ENCODE results near the gene HADHA. TPM values are rescaled to one million over a fixed set of nuclear protein-coding genes. Genes with fewer than 3 reads are reported as not detected.
"Not testable (repeated sequence)": the region's sequence is repeated elsewhere in the genome, so short reads cannot be mapped to it uniquely, and the experiment has no call there.

The HADHA gene
- 208 and 237 TPM in 2 replicates for total RNA-seq

DNA sequence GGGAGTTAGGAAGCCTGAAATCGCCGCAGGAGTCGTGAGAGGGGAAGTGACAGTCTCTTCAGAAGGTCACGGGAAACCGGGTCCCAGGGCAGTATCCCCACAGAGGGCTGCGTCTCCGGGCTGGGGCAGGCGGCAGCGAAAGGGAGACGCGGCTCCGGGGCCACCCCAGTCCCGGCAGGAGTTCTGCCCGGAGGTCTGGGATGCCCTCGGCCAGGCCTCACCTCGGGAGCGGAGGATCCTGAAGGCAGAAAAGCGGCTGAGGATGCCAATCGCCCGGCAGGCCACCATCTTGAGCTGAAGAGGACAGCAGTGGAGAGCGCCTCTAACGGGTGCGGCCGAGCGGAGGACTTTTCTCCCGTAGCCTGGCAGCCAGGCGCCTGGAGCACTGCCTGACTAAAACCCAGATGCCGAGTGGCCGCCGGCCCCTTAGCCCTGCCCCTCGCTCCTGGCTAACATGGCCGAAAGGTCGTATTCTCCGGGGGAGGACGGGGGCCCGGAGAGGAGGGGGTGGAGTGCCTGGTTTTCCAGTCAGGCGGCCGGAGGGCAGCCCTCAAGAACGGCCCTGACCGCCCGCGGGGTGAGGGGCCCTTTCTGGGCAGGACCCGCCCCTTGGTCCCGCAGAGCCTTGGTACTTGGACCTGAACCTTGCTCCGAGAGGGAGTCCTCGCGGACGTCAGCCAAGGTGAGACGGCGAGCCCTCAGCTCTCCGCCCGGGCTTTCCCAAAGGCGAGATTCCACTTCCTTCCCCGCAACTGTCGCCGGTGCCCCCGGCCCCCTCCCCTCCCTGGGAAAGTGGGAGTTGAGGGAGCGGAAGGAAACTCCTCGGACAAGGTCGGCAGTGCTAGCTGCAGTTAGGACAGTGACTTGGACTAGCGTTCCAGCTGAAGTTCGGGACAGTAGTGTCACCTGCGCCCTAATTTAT is at the start of gene HADHA, which contains the start of gene HADHB:
HADHA (minus strand) TSS at position 324 of the 922 bp plus-strand sequence; CDS start at position 288, 36 bp downstream.
HADHB (plus strand) TSS at position 631 of the 922 bp plus-strand sequence. CDS start 9,316 bp downstream, outside the sequence.
- DNase-seq, result peak; percentile 93

DNA sequence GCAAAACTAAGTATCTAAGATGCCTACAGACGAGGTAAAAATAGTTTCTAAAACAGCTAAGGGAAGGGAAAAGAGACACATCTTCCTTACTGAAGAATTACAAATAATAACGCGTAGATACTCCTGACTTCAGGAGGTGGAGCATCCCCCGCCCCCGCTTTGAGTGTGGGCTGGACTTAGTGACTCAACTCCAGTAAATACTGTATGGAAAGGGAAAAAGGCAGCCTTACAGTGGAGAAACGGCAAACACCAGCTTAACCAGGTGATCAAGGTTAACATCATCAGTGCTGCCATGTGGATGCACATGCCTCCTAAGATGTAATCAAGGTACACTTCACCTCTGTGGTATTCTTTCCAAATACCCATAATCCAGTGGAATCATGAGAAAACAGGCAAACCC is 48.2 kb upstream of the HADHA start:
- DNase-seq, result peak; percentile 12

GRCh38 chr2:26290001-26290400 is 45.6 kb upstream of the HADHA start:
- DNase-seq, result no peak

DNA sequence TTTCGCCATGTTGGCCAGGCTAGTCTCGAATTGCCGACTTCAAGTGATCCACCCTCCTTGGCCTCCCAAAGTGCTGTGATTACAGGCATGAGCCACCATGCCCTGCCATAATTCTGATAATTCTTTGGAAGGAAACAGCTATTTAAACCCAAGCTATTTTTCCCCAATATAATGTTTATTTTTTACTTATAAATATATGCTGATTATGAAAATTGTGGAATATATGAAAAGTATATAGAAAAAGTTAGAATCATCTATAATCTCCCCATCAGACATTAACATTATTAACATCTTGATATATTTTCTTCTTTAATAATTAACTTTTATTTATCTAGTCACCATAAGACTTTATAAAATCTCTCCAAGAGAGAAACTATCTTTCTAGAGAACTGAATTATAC is 41.5 kb upstream of the HADHA start:
- DNase-seq, result no peak

DNA sequence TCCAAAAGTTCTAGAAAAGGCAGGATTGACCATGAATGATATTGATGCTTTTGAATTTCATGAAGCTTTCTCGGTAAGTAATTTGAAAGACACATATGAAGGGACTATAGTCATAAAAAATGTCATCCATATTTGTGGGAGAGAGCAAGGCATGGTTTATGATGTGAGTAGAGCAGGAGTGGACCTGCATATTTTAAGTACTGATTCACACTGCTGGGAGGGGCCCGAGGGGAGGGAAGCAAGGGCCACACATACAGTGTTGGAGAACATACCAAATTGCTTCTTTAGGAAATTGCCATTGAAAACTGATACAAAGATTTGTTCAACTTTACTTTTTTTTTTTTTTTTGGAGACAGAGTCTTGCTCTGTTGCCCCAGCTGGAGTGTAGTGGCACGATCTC is 39.7 kb upstream of the HADHA start:
- no peak for DNase-seq

DNA sequence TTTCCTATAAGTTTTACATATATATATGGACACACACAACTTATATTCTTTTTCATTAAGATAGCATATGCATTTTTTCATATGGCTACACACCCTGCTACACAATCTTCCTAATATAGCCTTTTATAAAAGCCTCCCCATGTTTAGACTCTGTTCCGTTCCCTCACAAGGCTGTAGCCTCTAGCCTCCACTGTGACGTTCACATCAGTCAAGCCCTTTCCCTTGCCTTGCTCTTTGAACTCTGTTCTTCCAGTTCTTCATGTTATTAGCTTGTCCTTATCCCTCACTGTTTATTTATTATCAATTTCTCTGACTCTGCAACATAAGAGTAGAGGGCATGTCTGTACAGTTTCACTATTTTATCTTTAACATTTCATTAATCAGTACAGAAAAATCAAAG is 39.2 kb upstream of the HADHA start:
- no peak for DNase-seq

GRCh38 chr2:26281226-26281625 is 36.8 kb upstream of the HADHA start:
- no peak for DNase-seq

- no peak for DNase-seq
These were observed 35.5 kb upstream of the HADHA start for GRCh38 chr2:26279886-26280285.

DNA sequence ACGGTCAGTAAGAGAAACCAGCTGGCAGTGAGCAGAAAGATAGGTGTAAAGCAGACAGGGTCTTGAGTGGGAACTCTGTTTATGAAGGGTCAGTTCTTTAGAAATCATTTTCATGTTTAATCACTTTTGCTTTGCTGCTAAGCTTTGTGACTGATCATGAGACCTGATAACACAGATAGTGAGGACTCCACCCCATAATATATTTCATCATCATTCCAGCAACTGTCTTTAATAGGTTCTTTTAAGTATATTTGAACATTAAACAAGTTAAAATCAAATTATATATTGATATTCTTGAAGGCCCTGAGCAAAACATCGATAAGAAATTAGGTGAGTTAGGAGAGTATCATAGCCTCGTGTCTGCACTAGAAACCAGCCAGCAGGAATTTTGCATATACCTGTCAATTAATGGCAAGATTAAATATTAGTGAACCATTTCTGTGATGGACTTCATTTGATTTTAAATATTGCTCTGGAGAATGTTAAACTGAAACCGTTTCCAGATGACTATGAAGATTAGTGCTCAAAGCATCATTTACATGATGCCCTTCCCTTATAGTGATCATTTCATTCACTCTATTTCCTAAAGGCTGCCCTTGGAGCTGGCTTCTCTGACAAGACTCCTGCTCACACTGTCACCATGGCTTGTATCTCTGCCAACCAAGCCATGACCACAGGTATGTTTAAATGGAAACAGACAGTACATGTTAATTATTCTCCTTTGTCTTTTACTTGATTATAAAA is 32.2 kb upstream of the HADHA start:
- no peak for DNase-seq

DNA sequence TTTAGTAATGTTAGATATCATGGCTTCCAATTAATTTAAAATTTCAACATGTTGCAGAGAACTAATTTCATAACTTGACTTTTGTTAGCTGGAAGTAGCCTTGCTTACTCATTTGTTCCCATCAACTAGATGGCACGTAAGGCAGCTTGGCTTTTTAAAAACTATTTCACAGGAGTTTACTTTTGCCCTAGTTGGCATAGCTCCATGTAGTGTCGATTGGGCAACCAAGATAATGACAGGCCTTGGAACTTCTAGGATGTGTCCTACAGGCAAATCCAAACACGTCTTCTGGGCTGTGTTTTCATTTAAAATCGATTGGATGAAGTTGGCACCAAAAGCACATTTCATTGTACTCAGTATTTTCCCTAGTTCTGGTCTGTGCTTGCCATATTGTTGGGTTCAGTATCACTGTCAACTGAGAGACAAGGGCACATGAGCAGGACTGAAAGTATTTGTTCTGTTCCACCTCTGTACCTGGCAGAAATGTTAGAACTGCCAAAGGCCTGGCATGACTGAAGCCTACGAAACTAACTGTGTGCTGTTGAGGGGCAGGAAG is 29.7 kb upstream of the HADHA start:
- peak; percentile 93 for DNase-seq

- DNase-seq, result peak; percentile 32
These were observed 29.1 kb upstream of the HADHA start for GRCh38 chr2:26273501-26273900.

- DNase-seq, result no peak
These were observed 25.9 kb upstream of the HADHA start for GRCh38 chr2:26270373-26270772.

GRCh38 chr2:26269571-26270158 is 25.2 kb upstream of the HADHA start:
- no peak for DNase-seq

DNA sequence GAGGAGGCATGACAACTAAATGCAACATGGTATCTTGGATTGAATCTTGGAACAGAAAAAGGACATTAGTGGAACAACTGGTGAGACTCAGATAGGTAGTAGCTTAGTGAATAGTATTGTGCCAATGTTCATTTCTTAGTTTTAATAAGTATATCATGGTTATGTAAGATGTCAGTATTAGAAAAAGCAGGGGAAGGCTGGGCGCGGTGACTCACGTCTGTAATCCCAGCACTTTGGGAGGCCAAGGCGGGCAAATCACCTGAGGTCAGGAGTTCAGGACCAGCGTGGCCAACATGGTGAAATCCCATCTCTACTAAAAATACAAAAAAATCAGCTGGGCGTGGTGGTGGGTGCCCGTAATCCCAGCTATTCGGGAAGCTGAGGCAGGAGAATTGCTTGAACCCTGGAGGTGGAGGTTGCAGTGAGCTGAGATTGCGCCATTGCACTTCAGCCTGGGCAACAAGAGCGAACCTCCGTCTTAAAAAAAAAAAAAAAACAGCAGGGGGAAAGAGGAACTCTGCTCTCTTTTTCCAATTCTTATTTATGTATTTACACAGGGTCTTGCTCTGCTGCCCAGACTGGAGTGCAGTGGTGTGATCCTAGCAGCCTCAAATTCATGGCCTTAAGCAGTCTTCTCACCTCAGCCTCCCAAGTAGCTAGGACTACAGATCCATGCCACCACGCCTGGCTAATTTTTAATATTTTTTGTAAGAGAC is 24.4 kb upstream of the HADHA start:
- not testable (repeated sequence) for DNase-seq

- DNase-seq, result no peak
These were observed 23.8 kb upstream of the HADHA start for GRCh38 chr2:26268213-26268612.

GRCh38 chr2:26258836-26259235 is 14.4 kb upstream of the HADHA start:
- not testable (repeated sequence) for DNase-seq

- peak; percentile 50 for DNase-seq
These were observed 11.4 kb upstream of the HADHA start for GRCh38 chr2:26255759-26256384.

DNA sequence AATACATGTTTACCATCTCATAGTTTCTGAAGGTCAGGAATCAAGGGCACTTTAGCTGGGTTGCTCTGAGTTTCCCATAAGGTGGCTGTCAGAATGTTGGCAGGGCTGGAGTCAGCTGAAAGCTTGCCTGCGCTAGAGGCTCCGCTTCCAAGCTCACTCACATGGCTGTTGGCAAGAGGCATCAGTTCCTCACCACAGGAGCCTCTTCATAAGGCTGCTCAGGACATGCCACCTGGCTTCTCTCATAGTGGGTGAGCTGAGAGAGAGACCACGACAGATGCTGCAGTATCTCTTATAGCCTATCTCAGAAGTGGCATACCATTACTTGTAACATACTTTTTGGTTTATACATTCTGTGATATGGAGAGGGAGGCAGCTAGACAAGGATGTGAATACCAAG is 7.5 kb upstream of the HADHA start:
- DNase-seq, result no peak

GRCh38 chr2:26249625-26250024 is 5.2 kb upstream of the HADHA start:
- DNase-seq, result no peak

DNA sequence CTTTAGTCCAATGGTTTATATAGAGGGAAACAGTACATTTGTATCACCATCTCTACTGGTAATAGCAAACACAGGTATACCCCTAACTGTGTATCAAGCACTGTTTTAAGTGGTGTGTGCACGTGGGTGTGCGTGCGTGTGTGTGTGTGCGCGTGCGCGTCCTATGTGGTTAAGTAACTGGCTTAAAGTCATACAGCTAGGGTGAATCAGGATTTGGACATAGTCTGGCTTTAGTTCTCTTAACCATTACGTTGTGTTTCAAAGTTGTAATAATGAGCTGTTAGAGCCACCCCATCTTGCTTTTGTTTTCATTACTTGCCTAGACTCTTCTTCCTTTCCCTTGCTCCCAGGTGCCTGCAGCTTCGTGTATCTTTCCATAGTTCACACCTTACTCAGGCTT is 2.4 kb upstream of the HADHA start:
- no peak for DNase-seq

DNA sequence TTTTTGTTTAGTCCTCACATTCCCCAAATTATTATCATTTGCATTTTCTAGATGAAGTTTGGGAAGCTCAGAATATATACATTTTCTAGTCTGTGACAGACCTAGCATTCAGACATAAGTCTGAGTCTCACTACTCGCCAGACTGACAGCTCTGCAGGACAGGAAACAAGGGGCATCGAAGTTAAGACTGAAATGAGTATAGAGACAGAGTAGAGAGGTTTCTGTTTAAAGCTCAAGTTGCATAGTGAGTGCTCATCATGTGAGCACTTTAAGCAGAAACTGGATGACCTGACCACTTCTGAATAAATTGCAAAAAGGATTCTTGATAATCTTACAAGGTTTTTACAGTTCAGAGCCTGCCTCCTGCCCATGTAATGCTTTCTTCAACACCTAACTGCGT is 1.4 kb upstream of the HADHA start:
- no peak for DNase-seq

GRCh38 chr2:26245231-26245732 is 850 bp upstream of the HADHA start:
- DNase-seq, result no peak
